Measurements from ENCODE around the gene PMVK. TPM values are rescaled to one million over a fixed set of nuclear protein-coding genes. Genes with fewer than 3 reads are reported as not detected.

The PMVK gene
- total RNA-seq, 1 experiment from 2014 or later, result 24.0 TPM

DNA sequence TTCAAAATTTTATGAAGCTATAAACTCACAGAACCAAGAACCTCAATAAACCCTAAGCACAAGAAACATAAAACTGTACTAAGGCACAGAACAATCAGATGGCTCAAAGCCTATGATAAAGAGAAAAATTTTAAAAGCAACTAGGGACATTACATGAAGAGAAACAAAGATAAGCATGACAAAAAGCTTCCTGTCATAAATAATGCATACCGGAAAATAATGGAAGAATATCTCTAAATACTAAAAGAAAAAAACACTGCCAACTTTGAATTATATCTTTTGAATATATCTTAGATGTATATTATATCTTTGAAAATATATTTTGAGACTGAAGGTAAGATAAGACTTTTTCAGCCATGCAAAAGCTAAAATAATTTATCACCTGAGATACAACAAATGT is 45.1 kb downstream of the PMVK start (continued):
- TF ChIP-seq, protein P1, sequence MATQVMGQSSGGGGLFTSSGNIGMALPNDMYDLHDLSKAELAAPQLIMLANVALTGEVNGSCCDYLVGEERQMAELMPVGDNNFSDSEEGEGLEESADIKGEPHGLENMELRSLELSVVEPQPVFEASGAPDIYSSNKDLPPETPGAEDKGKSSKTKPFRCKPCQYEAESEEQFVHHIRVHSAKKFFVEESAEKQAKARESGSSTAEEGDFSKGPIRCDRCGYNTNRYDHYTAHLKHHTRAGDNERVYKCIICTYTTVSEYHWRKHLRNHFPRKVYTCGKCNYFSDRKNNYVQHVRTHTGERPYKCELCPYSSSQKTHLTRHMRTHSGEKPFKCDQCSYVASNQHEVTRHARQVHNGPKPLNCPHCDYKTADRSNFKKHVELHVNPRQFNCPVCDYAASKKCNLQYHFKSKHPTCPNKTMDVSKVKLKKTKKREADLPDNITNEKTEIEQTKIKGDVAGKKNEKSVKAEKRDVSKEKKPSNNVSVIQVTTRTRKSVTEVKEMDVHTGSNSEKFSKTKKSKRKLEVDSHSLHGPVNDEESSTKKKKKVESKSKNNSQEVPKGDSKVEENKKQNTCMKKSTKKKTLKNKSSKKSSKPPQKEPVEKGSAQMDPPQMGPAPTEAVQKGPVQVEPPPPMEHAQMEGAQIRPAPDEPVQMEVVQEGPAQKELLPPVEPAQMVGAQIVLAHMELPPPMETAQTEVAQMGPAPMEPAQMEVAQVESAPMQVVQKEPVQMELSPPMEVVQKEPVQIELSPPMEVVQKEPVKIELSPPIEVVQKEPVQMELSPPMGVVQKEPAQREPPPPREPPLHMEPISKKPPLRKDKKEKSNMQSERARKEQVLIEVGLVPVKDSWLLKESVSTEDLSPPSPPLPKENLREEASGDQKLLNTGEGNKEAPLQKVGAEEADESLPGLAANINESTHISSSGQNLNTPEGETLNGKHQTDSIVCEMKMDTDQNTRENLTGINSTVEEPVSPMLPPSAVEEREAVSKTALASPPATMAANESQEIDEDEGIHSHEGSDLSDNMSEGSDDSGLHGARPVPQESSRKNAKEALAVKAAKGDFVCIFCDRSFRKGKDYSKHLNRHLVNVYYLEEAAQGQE (IDR thresholded peaks at IDR 0.05; ENCODE audit: low read depth), result no peak
- TF ChIP-seq EGR1 (IDR thresholded peaks at IDR 0.05; ENCODE audit: low read depth) (no peak), JUND (IDR thresholded peaks at IDR 0.05) (no peak)

GRCh38 chr1:154888757-154889156 is 47.8 kb downstream of the PMVK start:
- RAD21 ChIA-PET (ENCODE audit: low non-redundant PET in 1 of 2, low total read pairs in 2 of 2, uncharacterized antibody in 2 of 2, unreplicated experiment in 2 of 2), result no interaction called here
- no peaks in the 10 kb centered on the region for H3K9me2 ChIP-seq (ENCODE audit: insufficient read depth)
- no peaks in the 10 kb centered on the region for H3K9me3 ChIP-seq (ENCODE audit: control insufficient read depth in 1 of 2, insufficient read depth in 1 of 2, low read depth in 1 of 2, low read length in 2 of 2)
- ATAC-seq, result no peak
- no peak overlapping the region for H3K4me2 ChIP-seq (ENCODE audit: low read length)
- TF ChIP-seq, protein P2, sequence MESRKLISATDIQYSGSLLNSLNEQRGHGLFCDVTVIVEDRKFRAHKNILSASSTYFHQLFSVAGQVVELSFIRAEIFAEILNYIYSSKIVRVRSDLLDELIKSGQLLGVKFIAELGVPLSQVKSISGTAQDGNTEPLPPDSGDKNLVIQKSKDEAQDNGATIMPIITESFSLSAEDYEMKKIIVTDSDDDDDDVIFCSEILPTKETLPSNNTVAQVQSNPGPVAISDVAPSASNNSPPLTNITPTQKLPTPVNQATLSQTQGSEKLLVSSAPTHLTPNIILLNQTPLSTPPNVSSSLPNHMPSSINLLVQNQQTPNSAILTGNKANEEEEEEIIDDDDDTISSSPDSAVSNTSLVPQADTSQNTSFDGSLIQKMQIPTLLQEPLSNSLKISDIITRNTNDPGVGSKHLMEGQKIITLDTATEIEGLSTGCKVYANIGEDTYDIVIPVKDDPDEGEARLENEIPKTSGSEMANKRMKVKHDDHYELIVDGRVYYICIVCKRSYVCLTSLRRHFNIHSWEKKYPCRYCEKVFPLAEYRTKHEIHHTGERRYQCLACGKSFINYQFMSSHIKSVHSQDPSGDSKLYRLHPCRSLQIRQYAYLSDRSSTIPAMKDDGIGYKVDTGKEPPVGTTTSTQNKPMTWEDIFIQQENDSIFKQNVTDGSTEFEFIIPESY (IDR thresholded peaks at IDR 0.05; ENCODE audit: extremely low read depth, insufficient replicate concordance, low read length), result no peak
- TF ChIP-seq TCF7L2 (IDR thresholded peaks at IDR 0.05; ENCODE audit: borderline replicate concordance, extremely low read depth, insufficient read depth, insufficient read length) (no peak), EZH2phosphoT487 (IDR thresholded peaks at IDR 0.05; ENCODE audit: borderline replicate concordance) (no peak), CEBPB (IDR thresholded peaks at IDR 0.05; ENCODE audit: low read depth) (no peak), FOSL1 (IDR thresholded peaks at IDR 0.05; ENCODE audit: low read depth) (no peak), JUND (IDR thresholded peaks at IDR 0.05) (no peak), CBX3 (IDR thresholded peaks at IDR 0.05; ENCODE audit: low read depth) (no peak)
- DNase-seq (ENCODE audit: low read depth, low spot score), result no peak
- BruUV-seq (replicated peaks), result no TSS peak
- H3K36me3 ChIP-seq (ENCODE audit: control insufficient read depth in 1 of 2, insufficient read depth in 2 of 2, low read length in 2 of 2), result no peaks in the 10 kb centered on the region
- H2AFZ ChIP-seq (ENCODE audit: low read depth, low read length, poor library complexity, severe bottlenecking), result no peak overlapping the region
- POLR2A ChIA-PET, result no interaction called here
- CTCF ChIA-PET, result no interaction called here
- H3K4me1 ChIP-seq (ENCODE audit: control insufficient read depth in 1 of 2, insufficient read depth in 2 of 2, low read length in 2 of 2), result no peaks in the 10 kb centered on the region
- H4K20me1 ChIP-seq (ENCODE audit: insufficient read depth), result no peaks in the 10 kb centered on the region
- H3K4me3 ChIP-seq (replicated peaks in 1 of 2; ENCODE audit: low read depth in 1 of 2, low read length in 2 of 2), result no peak overlapping the region
- no peak overlapping the region for H3K27ac ChIP-seq (ENCODE audit: low read depth, low read length)
- H3K79me2 ChIP-seq (ENCODE audit: insufficient read depth, low read length), result no peaks in the 10 kb centered on the region
- intact Hi-C loops (cut with micrococcal nuclease), result no loop called here
- H3K9ac ChIP-seq (ENCODE audit: low read length), result no peak overlapping the region
- no peaks in the 10 kb centered on the region for H3K27me3 ChIP-seq (ENCODE audit: insufficient read depth, low read length)

All from HCT116 (cell line).